GOT3 (cell line): Measurements from ENCODE around the gene BLOC1S2.
"Not testable (repeated sequence)": the region's sequence is repeated elsewhere in the genome, so short reads cannot be mapped to it uniquely, and the experiment has no call there.

ENCODE experiments used
- DNase-seq: peaks from one replicate; lab custom pipeline; 2025; ENCODE audit warnings: mixed read lengths; lab: John Stamatoyannopoulos, UW

The BLOC1S2 gene

GRCh38 chr10:100286051-100287033 lies at the start of gene BLOC1S2:
BLOC1S2 (minus strand) TSS chr10:100286680; CDS start chr10:100286659, 21 bp downstream.
- DNase-seq = peak; percentile 79

- DNase-seq = no peak
Observed at GRCh38 chr10:100334762-100335161, 48.3 kb upstream of the BLOC1S2 start.

GRCh38 chr10:100333661-100334440 lies 47.4 kb upstream of the BLOC1S2 start:
- DNase-seq = no peak

GRCh38 chr10:100333106-100333505 lies 46.6 kb upstream of the BLOC1S2 start:
- no peak for DNase-seq

GRCh38 chr10:100330079-100330478 lies 43.6 kb upstream of the BLOC1S2 start, which contains the start of gene PKD2L1:
PKD2L1 (minus strand) TSS chr10:100330228; CDS start chr10:100330103, 125 bp downstream.
- DNase-seq = no peak

GRCh38 chr10:100328198-100328597 lies 41.7 kb upstream of the BLOC1S2 start:
- DNase-seq = no peak

- no peak for DNase-seq
Observed at GRCh38 chr10:100327718-100328009, 41.2 kb upstream of the BLOC1S2 start.

GRCh38 chr10:100327007-100327717 lies 40.7 kb upstream of the BLOC1S2 start:
- DNase-seq = no peak

GRCh38 chr10:100325158-100325557 lies 38.7 kb upstream of the BLOC1S2 start:
- no peak for DNase-seq

- DNase-seq = no peak
Observed at GRCh38 chr10:100319707-100320402, 33.4 kb upstream of the BLOC1S2 start.

GRCh38 chr10:100318207-100318606 lies 31.7 kb upstream of the BLOC1S2 start:
- DNase-seq = no peak

GRCh38 chr10:100315615-100316014 lies 29.1 kb upstream of the BLOC1S2 start:
- no peak for DNase-seq

- no peak for DNase-seq
Observed at GRCh38 chr10:100311298-100311697, 24.8 kb upstream of the BLOC1S2 start.

GRCh38 chr10:100307684-100308083 lies 21.2 kb upstream of the BLOC1S2 start:
- no peak for DNase-seq

GRCh38 chr10:100306861-100307260 lies 20.4 kb upstream of the BLOC1S2 start:
- no peak for DNase-seq

GRCh38 chr10:100304414-100304813 lies 17.9 kb upstream of the BLOC1S2 start:
- no peak for DNase-seq

GRCh38 chr10:100303724-100304319 lies 17.3 kb upstream of the BLOC1S2 start:
- DNase-seq = no peak

- DNase-seq = not testable (repeated sequence)
Observed at GRCh38 chr10:100301123-100301522, 14.6 kb upstream of the BLOC1S2 start.

GRCh38 chr10:100297242-100297641 lies 10.8 kb upstream of the BLOC1S2 start:
- no peak for DNase-seq

- no peak for DNase-seq
Observed at GRCh38 chr10:100293066-100293465, 6.6 kb upstream of the BLOC1S2 start.

- DNase-seq = not testable (repeated sequence)
Observed at GRCh38 chr10:100292300-100292699, 5.8 kb upstream of the BLOC1S2 start.
